Measurements from ENCODE around the gene PEF1.

Gene PEF1

DNA sequence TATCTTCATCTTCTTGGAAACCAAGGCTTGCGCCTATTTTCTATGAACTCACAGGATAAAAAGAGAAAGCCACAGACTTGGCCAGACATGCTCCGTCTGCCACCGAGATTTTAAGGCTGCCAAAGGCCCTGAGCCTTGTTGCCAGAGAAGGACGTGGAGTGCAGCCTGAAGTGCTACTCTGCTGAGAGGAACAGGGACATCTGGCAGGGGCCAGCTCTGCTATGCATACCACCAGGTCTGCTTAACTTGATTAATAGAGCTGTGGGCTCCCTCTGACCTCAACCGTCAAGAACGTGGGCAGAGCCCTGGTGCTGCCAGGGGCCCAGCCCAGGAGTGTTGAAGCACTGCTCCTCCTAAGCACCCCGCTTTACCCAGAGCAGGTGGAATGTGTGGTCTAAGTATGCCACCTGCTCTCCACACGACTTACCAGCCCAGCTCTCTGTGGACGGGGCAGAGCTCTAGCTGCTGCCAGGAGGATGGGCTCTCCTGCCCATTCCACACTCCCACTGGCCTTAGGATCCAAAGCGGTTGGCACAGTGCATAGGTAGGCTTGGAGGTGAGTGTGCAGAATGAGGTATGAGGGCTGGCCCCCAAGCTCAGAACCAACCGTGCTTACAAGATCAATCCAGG, 16.6 kb downstream of the PEF1 start:
- no peak for DNase-seq (ENCODE audit: low read depth)

- DNase-seq (ENCODE audit: low read depth): no peak
These were observed 17.3 kb downstream of the PEF1 start for GRCh38 chr1:31627301-31627929.

GRCh38 chr1:31626223-31627207, 18.2 kb downstream of the PEF1 start:
- DNase-seq (ENCODE audit: low read depth): no peak

GRCh38 chr1:31625561-31626222, 19.0 kb downstream of the PEF1 start:
- DNase-seq (ENCODE audit: low read depth): no peak

GRCh38 chr1:31624731-31625514, 19.8 kb downstream of the PEF1 start:
- DNase-seq (ENCODE audit: low read depth): no peak

- DNase-seq (ENCODE audit: low read depth): no peak
These were observed 20.4 kb downstream of the PEF1 start for GRCh38 chr1:31624309-31624708.

DNA sequence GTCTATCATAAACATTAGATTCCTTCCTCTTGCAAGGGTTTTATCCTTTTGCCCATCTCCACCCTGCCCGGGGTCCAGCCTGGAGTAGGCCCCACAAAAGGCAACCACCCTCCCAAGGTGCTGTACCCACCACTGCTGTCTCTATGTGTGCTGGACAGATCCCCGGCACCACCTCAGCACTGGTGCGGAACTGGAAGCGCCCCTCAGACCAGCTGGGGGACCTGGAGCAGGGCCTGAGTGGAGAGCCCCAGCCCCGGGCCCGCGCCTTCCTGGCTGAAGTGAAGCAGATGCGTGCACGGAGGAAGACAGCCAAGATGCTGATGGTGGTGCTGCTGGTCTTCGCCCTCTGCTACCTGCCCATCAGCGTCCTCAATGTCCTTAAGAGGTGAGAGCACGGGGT, 21.3 kb downstream of the PEF1 start:
- DNase-seq (ENCODE audit: low read depth): no peak

GRCh38 chr1:31621847-31622730, 22.6 kb downstream of the PEF1 start:
- no peak for DNase-seq (ENCODE audit: low read depth)

- no peak for DNase-seq (ENCODE audit: low read depth)
These were observed 23.2 kb downstream of the PEF1 start for GRCh38 chr1:31621498-31621820.

DNA sequence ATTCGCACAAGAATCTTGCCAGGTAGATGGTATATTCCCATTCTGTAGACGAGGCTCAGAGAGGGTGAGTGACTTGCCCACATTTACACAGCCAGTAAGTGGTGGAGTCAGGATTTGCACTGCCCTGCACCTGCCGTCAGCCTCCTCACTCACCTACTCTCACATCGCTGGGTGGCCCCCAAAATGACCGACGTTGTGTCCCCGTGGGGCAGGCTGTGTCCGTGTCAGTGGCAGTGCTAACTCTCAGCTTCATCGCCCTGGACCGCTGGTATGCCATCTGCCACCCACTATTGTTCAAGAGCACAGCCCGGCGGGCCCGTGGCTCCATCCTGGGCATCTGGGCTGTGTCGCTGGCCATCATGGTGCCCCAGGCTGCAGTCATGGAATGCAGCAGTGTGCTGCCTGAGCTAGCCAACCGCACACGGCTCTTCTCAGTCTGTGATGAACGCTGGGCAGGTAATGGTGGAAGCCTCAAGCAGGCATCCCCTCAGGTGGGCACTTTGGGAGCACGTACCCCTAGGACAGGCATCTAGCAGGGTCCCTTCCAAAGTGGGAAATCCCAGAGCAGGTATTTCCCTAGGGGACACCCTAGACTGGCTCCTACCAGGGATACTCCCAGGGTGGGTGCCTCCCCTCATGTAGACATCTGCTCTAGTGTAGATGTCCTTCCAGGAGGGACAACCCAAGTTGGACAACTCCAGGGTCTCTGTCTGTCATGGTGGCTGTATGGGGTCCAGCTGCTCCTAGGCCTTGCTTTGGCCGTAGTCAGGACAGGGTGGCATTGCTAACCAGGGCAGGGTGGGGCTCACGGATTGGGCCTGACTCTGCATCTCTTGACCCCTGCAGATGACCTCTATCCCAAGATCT, 23.8 kb downstream of the PEF1 start:
- no peak for DNase-seq (ENCODE audit: low read depth)

DNA sequence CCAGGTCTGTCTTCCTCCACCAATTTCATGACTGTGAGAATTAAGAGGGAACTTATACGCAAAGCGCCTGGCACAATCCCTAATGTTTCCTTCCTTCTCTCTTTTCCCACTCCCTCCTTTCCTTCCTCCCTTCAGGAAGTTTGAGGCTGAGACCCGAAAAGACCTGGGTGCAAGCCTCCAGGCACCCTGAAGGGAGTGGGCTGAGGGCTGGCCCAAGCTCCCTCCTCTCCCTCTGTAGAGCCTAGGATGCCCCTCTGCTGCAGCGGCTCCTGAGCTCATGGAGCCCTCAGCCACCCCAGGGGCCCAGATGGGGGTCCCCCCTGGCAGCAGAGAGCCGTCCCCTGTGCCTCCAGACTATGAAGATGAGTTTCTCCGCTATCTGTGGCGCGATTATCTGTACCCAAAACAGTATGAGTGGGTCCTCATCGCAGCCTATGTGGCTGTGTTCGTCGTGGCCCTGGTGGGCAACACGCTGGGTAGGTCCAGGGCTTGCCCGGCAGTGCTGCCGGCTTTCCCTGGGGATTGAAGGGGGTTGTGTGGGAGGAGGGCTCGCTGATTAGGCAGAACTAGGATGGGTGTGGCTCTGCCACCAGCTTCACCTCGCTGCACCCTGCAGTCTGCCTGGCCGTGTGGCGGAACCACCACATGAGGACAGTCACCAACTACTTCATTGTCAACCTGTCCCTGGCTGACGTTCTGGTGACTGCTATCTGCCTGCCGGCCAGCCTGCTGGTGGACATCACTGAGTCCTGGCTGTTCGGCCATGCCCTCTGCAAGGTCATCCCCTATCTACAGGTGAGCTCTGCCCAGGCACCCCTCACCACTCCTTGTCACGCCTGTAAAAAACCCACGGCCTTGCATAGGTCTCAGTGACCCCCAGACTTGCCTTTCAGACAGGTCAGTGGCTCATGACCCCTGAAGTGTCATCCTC, 25.5 kb downstream of the PEF1 start:
- no peak for DNase-seq (ENCODE audit: low read depth)

- peak; percentile 40 for DNase-seq (ENCODE audit: low read depth)
These were observed 26.5 kb downstream of the PEF1 start for GRCh38 chr1:31617916-31618746.

- no peak for DNase-seq (ENCODE audit: low read depth)
These were observed 27.3 kb downstream of the PEF1 start, which contains the start of gene HCRTR1 for GRCh38 chr1:31617218-31617915. HCRTR1 (plus strand) TSS chr1:31617689; CDS start chr1:31619193, 1,504 bp downstream.

- DNase-seq (ENCODE audit: low read depth): no peak
These were observed 28.7 kb downstream of the PEF1 start for GRCh38 chr1:31615939-31616338.

DNA sequence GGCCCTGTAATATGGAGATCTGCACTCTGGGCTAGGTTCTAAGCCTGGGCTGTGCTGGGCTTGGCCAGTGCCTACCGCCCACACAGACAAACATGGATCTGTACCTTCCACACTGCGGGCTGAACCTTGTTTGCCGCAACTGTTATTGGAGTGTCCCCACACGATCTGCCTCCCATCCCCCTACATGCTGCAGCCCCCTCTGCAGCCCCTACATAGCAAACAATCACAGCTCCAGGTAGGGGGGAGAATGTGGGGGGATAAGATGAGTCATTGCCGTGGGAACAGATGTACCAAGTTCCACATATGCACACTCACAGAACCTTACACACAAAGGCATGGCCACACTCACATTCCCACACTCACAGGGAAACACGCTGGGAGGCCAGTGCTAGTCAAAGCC, 29.3 kb downstream of the PEF1 start:
- no peak for DNase-seq (ENCODE audit: low read depth)

DNA sequence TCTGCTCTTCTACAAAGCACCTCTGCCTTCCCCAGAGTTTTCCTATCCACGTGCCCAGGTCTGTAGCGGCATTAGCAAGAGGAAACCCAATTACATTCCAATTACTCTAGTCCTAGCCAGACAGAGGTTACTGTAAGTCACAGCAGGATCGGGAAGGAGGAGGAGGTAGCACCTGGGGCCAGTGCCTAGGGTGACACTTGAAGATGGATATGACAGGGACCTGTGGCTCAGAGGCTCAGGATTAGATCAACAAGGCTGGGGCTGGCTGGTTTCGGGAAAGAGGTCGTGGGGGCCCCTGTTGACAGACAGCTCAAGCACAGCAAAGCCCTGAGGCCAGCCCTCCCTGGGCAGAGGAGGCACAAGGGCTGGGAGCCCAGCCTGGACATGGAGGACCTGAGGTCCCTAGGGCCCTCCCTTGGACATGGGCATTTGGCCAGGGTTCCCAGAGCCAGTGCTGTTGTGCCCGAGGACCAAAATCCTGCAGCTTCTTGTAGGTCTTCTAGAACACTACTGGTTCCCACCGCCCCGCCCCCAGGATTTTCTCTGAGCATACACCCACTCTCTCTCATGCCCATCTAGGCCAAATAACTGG, 30.2 kb downstream of the PEF1 start:
- DNase-seq (ENCODE audit: low read depth): no peak

Measured in activated T-cell treated with anti-CD3 and anti-CD28 coated beads for 48 hours (primary cell).